Calu3 (cell line): Measurements from ENCODE around the gene SLC28A3. TPM values are rescaled to one million over a fixed set of nuclear protein-coding genes. Genes with fewer than 3 reads are reported as not detected.

Experiments
- BruUV-seq: library from RNA; stranded (reverse); fragments of 400-500 nt; replicated peaks from 2 replicates; lab custom pipeline; 2021; lab: Mats Ljungman, UMichigan
- CTCF ChIA-PET: fragments of 300-600 bp; sonication (Branson Sonifier 250); formaldehyde crosslinking; loops from one replicate; lab custom pipeline; 2022; ENCODE audit warnings: antibody characterized with exemption; lab: Charles Lee
- DNase-seq: peaks from one replicate; pipeline ENCODE4 v3.0.0; 2022
- H3K27ac Mint-ChIP-seq: one replicate; pipeline ENCODE4 v1.8.0; 2022; ENCODE audit warnings: mixed read lengths; ENCODE audit not compliant: unreplicated experiment
- H3K27me3 Mint-ChIP-seq: one replicate; pipeline ENCODE4 v1.8.0; 2022; ENCODE audit warnings: mixed read lengths; ENCODE audit not compliant: unreplicated experiment
- H3K36me3 Mint-ChIP-seq: one replicate; pipeline ENCODE4 v1.8.0; 2022; ENCODE audit warnings: mild to moderate bottlenecking, moderate library complexity, mixed read lengths; ENCODE audit not compliant: insufficient read depth, unreplicated experiment
- H3K4me1 Mint-ChIP-seq: one replicate; pipeline ENCODE4 v1.8.0; 2022; ENCODE audit warnings: mild to moderate bottlenecking, low read depth, mixed read lengths; ENCODE audit not compliant: unreplicated experiment
- H3K4me3 Mint-ChIP-seq: one replicate; pipeline ENCODE4 v1.8.0; 2022; ENCODE audit warnings: mild to moderate bottlenecking, low read depth, moderate library complexity, mixed read lengths; ENCODE audit not compliant: unreplicated experiment
- H3K9me3 Mint-ChIP-seq: one replicate; pipeline ENCODE4 v1.8.0; 2022; ENCODE audit warnings: low read depth, mixed read lengths; ENCODE audit not compliant: unreplicated experiment
- CTCF ChIP-seq: fragments of 200-600 bp; IDR thresholded peaks from one replicate; pipeline ENCODE4 v1.8.0; 2022; ENCODE audit warnings: antibody characterized with exemption; ENCODE audit not compliant: unreplicated experiment
- intact Hi-C: fragments of 100-400 bp; cut with micrococcal nuclease; formaldehyde crosslinking; loops from one replicate; pipeline ENCODE4 v1.10.0; 2022; ENCODE audit not compliant: unreplicated experiment
- total RNA-seq: library from RNA; stranded (reverse); gene quantifications from 2 replicates; pipeline ENCODE4 v1.2.3, GENCODE V29; 2022

SLC28A3 gene
- total RNA-seq, 1 experiment from 2014 or later = 10.7 TPM

- Mint-ChIP-seq H3K9me3 (no peaks in the 10 kb centered on the region), H3K4me3 (no peak overlapping the region), H3K4me1 (peaks cover 9% of the 10 kb centered on the region), H3K27me3 (no peaks in the 10 kb centered on the region), H3K27ac (no peak overlapping the region), H3K36me3 (peaks cover 11% of the 10 kb centered on the region)
- intact Hi-C loops = no loop called here
- no TSS peak for BruUV-seq
- peak; percentile 33 for DNase-seq
- no peak for TF ChIP-seq CTCF
- CTCF ChIA-PET = interaction anchor here (0.6 to 1.1 kb wide), 2 partner anchors 19 to 213 kb away, joined by 3 to 4 read pairs; no protein-coding TSS in a partner anchor
Observed at GRCh38 chr9:84343111-84343521, 2.6 kb upstream of the SLC28A3 start.

GRCh38 chr9:84339962-84340361 lies 596 bp downstream of the SLC28A3 start:
- peaks cover 14% of the 10 kb centered on the region for H3K4me1 Mint-ChIP-seq
- peak overlapping the region; percentile 52 for H3K27ac Mint-ChIP-seq
- no TSS peak for BruUV-seq
- H3K36me3 Mint-ChIP-seq = peaks cover 11% of the 10 kb centered on the region
- no peaks in the 10 kb centered on the region for H3K27me3 Mint-ChIP-seq
- TF ChIP-seq CTCF = no peak
- intact Hi-C loops = loop anchor here (5.0 kb wide), 1 partner anchor 47 kb away; no protein-coding TSS in a partner anchor
- H3K4me3 Mint-ChIP-seq = peak overlapping the region; percentile 64
- CTCF ChIA-PET = interaction anchor here (0.7 kb wide), 2 partner anchors 32 to 57 kb away, joined by 3 to 5 read pairs; no protein-coding TSS in a partner anchor
- DNase-seq = peak; percentile 43
- H3K9me3 Mint-ChIP-seq = no peaks in the 10 kb centered on the region

GRCh38 chr9:84339503-84339902 lies 1.1 kb downstream of the SLC28A3 start:
- no TSS peak for BruUV-seq
- DNase-seq = no peak
- peak overlapping the region; percentile 64 for H3K4me3 Mint-ChIP-seq
- H3K36me3 Mint-ChIP-seq = peaks cover 11% of the 10 kb centered on the region
- TF ChIP-seq CTCF = no peak
- no peaks in the 10 kb centered on the region for H3K27me3 Mint-ChIP-seq
- H3K4me1 Mint-ChIP-seq = peaks cover 14% of the 10 kb centered on the region
- intact Hi-C loops = loop anchor here (5.0 kb wide), 1 partner anchor 48 kb away; no protein-coding TSS in a partner anchor
- H3K9me3 Mint-ChIP-seq = no peaks in the 10 kb centered on the region
- H3K27ac Mint-ChIP-seq = peak overlapping the region; percentile 52
- CTCF ChIA-PET = no interaction called here

- no peak for TF ChIP-seq CTCF
- peak; percentile 23 for DNase-seq
- CTCF ChIA-PET = no interaction called here
- H3K4me3 Mint-ChIP-seq = peak overlapping the region; percentile 64
- no peaks in the 10 kb centered on the region for H3K9me3 Mint-ChIP-seq
- peaks cover 11% of the 10 kb centered on the region for H3K36me3 Mint-ChIP-seq
- no peaks in the 10 kb centered on the region for H3K27me3 Mint-ChIP-seq
- peaks cover 14% of the 10 kb centered on the region for H3K4me1 Mint-ChIP-seq
- intact Hi-C loops = loop anchor here (5.0 kb wide), 1 partner anchor 49 kb away; no protein-coding TSS in a partner anchor
- H3K27ac Mint-ChIP-seq = peak overlapping the region; percentile 43
- no TSS peak for BruUV-seq
Observed at GRCh38 chr9:84338792-84339191, 1.8 kb downstream of the SLC28A3 start.
